SK-N-SH (cell line): ENCODE measurements around the gene USP47.

Experiments used
- CTCF ChIP-seq: fragments of 200-600 bp; sonication (generic); IDR thresholded peaks from 2 replicates; pipeline ENCODE4 v1.6.1; 2017; ENCODE audit warnings: antibody characterized with exemption, mild to moderate bottlenecking, moderate library complexity
- GABPA ChIP-seq: IDR thresholded peaks from 2 replicates; pipeline ENCODE4 v1.4.0; 2012; ENCODE audit warnings: low read depth, mild to moderate bottlenecking
- MAX ChIP-seq: IDR thresholded peaks from 2 replicates; pipeline ENCODE4 v1.4.0; 2012; ENCODE audit warnings: low read depth
- MXI1 ChIP-seq: IDR thresholded peaks from 2 replicates; pipeline ENCODE4 v1.6.1; 2012; ENCODE audit warnings: mild to moderate bottlenecking, low read depth, low read length, improper control_type of control experiment
- RAD21 ChIP-seq: IDR thresholded peaks from 2 replicates; pipeline ENCODE4 v1.6.1; 2012; ENCODE audit warnings: mild to moderate bottlenecking, low read length
- REST ChIP-seq: IDR thresholded peaks from 2 replicates; pipeline ENCODE4 v1.6.1; 2012; ENCODE audit warnings: mild to moderate bottlenecking, low read depth, low read length, moderate library complexity
- SMC3 ChIP-seq: IDR thresholded peaks from 2 replicates; pipeline ENCODE4 v1.6.1; 2012; ENCODE audit warnings: low read depth, low read length, improper control_type of control experiment

- TF ChIP-seq CTCF (no peak), MXI1 (no peak), RAD21 (no peak), SMC3 (no peak), MAX (no peak), GABPA (no peak), REST (no peak)
Measured at GRCh38 chr11:11975201-11976092, 133.7 kb downstream of the USP47 start.
